HG03139 (cell line): ENCODE measurements around the gene PCDHA11.
"Not testable (repeated sequence)": the region's sequence is repeated elsewhere in the genome, so short reads cannot be mapped to it uniquely, and the experiment has no call there.

ENCODE experiments used
- ATAC-seq: cut with Tn5 transposase; IDR thresholded peaks from one replicate; pipeline ENCODE4 v1.9.1; 2021; ENCODE audit not compliant: unreplicated experiment

PCDHA11 gene

GRCh38 chr5:140868721-140869554 lies at the start of gene PCDHA11:
TSS of gene PCDHA11 (plus strand) at chr5:140868957. CDS start at chr5:140869104, 147 bp downstream.
- ATAC-seq = no peak

GRCh38 chr5:140821375-140822280 lies 47.1 kb upstream of the PCDHA11 start, which contains the start of gene PCDHA5:
TSS of gene PCDHA5 (plus strand) at chr5:140821613.
- ATAC-seq = no peak

- no peak for ATAC-seq
Measured at GRCh38 chr5:140822281-140822629, 46.5 kb upstream of the PCDHA11 start.

GRCh38 chr5:140822969-140823368 lies 45.8 kb upstream of the PCDHA11 start:
- ATAC-seq = not testable (repeated sequence)

- ATAC-seq = no peak
Measured at GRCh38 chr5:140823475-140823874, 45.3 kb upstream of the PCDHA11 start.

GRCh38 chr5:140827704-140828361 lies 40.9 kb upstream of the PCDHA11 start, which contains the start of gene PCDHA6:
TSS of gene PCDHA6 (plus strand) at chr5:140827960. CDS start at chr5:140828092, 132 bp downstream.
- no peak for ATAC-seq

GRCh38 chr5:140828362-140828737 lies 40.4 kb upstream of the PCDHA11 start:
- no peak for ATAC-seq

DNA sequence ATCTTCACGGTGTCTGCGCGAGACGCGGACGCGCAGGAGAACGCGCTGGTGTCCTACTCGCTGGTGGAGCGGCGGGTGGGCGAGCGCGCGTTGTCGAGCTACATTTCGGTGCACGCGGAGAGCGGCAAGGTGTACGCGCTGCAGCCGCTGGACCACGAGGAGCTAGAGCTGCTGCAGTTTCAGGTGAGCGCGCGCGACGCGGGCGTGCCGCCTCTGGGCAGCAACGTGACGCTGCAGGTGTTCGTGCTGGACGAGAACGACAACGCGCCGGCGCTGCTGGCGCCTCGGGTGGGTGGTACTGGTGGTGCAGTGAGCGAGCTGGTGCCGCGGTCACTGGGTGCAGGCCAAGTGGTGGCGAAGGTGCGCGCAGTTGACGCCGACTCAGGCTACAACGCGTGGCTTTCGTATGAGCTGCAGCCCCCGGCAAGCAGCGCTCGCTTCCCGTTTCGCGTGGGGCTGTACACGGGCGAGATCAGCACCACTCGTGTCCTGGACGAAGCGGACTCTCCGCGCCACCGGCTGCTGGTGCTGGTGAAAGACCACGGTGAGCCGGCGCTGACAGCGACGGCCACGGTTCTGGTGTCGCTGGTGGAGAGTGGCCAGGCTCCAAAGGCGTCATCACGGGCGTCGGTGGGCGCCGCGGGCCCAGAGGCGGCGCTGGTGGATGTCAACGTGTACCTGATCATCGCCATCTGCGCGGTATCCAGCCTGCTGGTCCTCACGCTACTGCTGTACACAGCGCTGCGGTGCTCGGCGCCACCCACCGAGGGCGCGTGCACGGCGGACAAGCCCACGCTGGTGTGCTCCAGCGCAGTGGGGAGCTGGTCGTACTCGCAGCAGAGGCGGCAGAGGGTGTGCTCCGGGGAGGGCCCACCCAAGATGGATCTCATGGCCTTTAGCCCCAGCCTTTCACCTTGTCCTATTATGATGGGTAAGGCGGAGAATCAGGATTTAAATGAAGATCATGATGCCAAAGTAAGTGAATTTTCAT lies 39.0 kb upstream of the PCDHA11 start:
- not testable (repeated sequence) for ATAC-seq

GRCh38 chr5:140833993-140834392 lies 34.8 kb upstream of the PCDHA11 start, which contains the start of gene PCDHA7:
TSS of gene PCDHA7 (plus strand) at chr5:140834269. CDS start at chr5:140834384, 115 bp downstream.
- ATAC-seq = no peak

DNA sequence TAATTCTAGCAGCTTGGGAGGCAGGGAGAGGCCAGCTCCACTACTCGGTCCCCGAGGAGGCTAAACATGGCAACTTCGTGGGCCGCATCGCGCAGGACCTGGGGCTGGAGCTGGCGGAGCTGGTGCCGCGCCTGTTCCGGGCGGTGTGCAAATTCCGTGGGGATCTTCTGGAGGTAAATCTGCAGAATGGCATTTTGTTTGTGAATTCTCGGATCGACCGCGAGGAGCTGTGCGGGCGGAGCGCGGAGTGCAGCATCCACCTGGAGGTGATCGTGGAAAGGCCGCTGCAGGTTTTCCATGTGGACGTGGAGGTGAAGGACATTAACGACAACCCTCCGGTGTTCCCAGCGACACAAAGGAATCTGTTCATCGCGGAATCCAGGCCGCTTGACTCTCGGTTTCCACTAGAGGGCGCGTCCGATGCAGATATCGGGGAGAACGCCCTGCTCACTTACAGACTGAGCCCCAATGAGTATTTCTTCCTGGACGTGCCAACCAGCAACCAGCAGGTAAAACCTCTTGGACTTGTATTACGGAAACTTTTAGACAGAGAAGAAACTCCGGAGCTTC lies 34.2 kb upstream of the PCDHA11 start:
- ATAC-seq = not testable (repeated sequence)

DNA sequence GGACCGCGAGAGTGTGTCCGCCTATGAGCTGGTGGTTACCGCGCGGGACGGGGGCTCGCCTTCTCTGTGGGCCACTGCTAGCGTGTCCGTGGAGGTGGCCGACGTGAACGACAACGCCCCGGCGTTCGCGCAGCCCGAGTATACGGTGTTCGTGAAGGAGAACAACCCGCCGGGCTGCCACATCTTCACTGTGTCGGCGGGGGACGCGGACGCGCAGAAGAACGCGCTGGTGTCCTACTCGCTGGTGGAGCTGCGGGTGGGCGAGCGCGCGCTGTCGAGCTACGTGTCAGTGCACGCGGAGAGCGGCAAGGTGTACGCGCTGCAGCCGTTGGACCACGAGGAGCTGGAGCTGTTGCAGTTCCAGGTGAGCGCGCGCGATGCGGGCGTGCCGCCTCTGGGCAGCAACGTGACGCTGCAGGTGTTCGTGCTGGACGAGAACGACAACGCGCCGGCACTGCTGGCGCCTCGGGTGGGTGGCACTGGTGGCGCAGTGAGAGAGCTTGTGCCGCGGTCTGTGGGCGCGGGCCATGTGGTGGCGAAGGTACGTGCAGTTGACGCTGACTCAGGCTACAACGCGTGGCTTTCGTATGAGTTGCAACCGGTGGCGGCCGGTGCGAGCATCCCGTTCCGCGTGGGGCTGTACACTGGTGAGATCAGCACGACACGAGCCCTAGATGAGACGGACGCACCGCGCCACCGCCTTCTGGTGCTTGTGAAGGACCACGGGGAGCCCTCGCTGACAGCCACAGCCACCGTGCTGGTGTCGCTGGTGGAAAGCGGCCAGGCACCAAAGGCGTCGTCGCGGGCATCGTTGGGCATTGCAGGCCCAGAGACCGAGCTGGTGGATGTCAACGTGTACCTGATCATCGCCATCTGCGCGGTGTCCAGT lies 32.9 kb upstream of the PCDHA11 start:
- ATAC-seq = no peak

GRCh38 chr5:140840978-140841962 lies 27.5 kb upstream of the PCDHA11 start, which contains the start of gene PCDHA8:
TSS of gene PCDHA8 (plus strand) at chr5:140841187. CDS start at chr5:140841322, 135 bp downstream.
- ATAC-seq = no peak

- no peak for ATAC-seq
Measured at GRCh38 chr5:140842798-140843733, 25.7 kb upstream of the PCDHA11 start.

- ATAC-seq = not testable (repeated sequence)
Measured at GRCh38 chr5:140848139-140849102, 20.3 kb upstream of the PCDHA11 start, which contains the start of gene PCDHA9. TSS of gene PCDHA9 (plus strand) at chr5:140848382. CDS start at chr5:140848496, 114 bp downstream.
